Body of pancreas (tissue), 4 donors: ENCODE results near the gene TAF1C. TPM values are rescaled to one million over a fixed set of nuclear protein-coding genes. Genes with fewer than 3 reads are reported as not detected.

ENCODE experiments used
- ATAC-seq: fragments of 150-250 bp; one replicate; pipeline ENCODE4 v1.9.1; 2016
- DNase-seq, 4 donors: peaks; one replicate each; pipeline ENCODE4 v3.0.0-alpha.2; 2019
- H3K27ac ChIP-seq, 4 donors: fragments of 200-600 bp; sonication (generic); 1 replicate in 3 of 4; 2 replicates in 1 of 4; pipeline versions ENCODE4 v1.5.1 to v1.6.1; 2016 to 2019; ENCODE audit warnings: mild to moderate bottlenecking in 1 of 4, mixed read lengths in 1 of 4, moderate library complexity in 1 of 4
- H3K27me3 ChIP-seq, 2 donors: fragments of 200-600 bp; sonication (generic); one replicate each; pipeline ENCODE4 v1.6.0; 2016; ENCODE audit warnings: mild to moderate bottlenecking in 1 of 2
- H3K36me3 ChIP-seq, 2 donors: fragments of 200-600 bp; sonication (generic); replicated peaks in 1 of 2; 2 replicates each; pipeline ENCODE4 v1.5.1; 2016; ENCODE audit warnings: low read depth in 2 of 2; ENCODE audit not compliant: insufficient read depth in 1 of 2
- H3K4me1 ChIP-seq: fragments of 200-600 bp; sonication (generic); one replicate; pipeline ENCODE4 v1.6.0; 2016
- H3K4me3 ChIP-seq, 2 donors: fragments of 200-600 bp; sonication (generic); 1 replicate in 1 of 2; 2 replicates in 1 of 2; pipeline ENCODE4 v1.5.1; 2016 to 2019
- H3K9me3 ChIP-seq, 3 donors: fragments of 200-600 bp; sonication (generic); 1 replicate in 2 of 3; 2 replicates in 1 of 3; pipeline ENCODE4 v1.5.1; 2016
- POLR2A ChIP-seq, 3 donors: fragments of 450-650 bp; IDR thresholded peaks; one replicate each; pipeline ENCODE4 v1.6.1; 2016; ENCODE audit warnings: antibody characterized with exemption in 3 of 3, mild to moderate bottlenecking in 2 of 3
- WGBS, 2 donors: methylation state at CpG; one replicate each; pipeline ENCODE4 v1.1.5; 2017; 5-methylcytosine and 5-hydroxymethylcytosine counted together
- intact Hi-C: fragments of 100-400 bp; cut with DNase I; formaldehyde crosslinking; loops from one replicate; pipeline ENCODE4 v1.15.1; 2023
- total RNA-seq, 2 donors: library from RNA; depleted of rRNA; stranded (reverse); fragments of >200 nt; gene quantifications; one replicate each; pipeline ENCODE4 v1.1.0, GENCODE V29; 2016
- TF ChIP-seq, protein P1 (sequence below), 7 experiments: fragments of 450-650 bp in 4 of 7; fragments of 200-600 bp in 3 of 7; sonication (generic) in 3 of 7; IDR thresholded peaks; one replicate each; pipeline ENCODE4 v1.5.1; 2016 to 2019; ENCODE audit warnings: antibody characterized with exemption in 7 of 7

TAF1C gene
- total RNA-seq, 2 donors from 2014 or later, result 33.5 to 80.8 TPM

DNA sequence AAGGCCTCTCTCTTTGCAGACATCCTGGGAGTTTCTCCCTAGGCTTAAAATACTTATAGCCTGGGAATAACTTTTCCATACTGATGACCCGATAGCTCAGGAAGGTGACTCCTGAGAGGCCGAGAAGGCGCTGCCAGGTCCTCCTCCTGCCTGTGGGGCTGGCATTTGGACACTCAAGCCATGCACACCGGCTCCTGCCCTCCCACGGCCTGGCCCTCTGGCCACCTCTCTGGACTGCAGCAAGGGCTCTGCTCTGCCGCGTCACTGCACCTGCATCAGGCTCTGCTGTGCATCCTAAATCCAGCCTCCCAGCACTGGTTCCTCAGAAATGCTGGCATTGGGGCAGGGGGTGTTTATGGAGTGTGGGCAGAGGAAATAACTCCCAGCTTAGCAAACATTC, 38.7 kb upstream of the TAF1C start:
- no peaks in the 10 kb centered on the region for H3K9me3 ChIP-seq
- TF ChIP-seq POLR2A (IDR thresholded peaks at IDR 0.05), result no peak
- TF ChIP-seq, protein P1, sequence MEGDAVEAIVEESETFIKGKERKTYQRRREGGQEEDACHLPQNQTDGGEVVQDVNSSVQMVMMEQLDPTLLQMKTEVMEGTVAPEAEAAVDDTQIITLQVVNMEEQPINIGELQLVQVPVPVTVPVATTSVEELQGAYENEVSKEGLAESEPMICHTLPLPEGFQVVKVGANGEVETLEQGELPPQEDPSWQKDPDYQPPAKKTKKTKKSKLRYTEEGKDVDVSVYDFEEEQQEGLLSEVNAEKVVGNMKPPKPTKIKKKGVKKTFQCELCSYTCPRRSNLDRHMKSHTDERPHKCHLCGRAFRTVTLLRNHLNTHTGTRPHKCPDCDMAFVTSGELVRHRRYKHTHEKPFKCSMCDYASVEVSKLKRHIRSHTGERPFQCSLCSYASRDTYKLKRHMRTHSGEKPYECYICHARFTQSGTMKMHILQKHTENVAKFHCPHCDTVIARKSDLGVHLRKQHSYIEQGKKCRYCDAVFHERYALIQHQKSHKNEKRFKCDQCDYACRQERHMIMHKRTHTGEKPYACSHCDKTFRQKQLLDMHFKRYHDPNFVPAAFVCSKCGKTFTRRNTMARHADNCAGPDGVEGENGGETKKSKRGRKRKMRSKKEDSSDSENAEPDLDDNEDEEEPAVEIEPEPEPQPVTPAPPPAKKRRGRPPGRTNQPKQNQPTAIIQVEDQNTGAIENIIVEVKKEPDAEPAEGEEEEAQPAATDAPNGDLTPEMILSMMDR (IDR thresholded peaks at IDR 0.05), result no peak
- ATAC-seq (no peak), DNase-seq (no peak)
- H3K36me3 ChIP-seq, result no peaks in the 10 kb centered on the region
- H3K4me3 ChIP-seq, result no peak overlapping the region
- intact Hi-C loops, result no loop called here
- H3K4me1 ChIP-seq, result no peaks in the 10 kb centered on the region
- 53 to 66% methylated on average over 7 of the region's 7 CpGs for WGBS, 2 donors
- H3K27ac ChIP-seq, result no peak overlapping the region
- H3K27me3 ChIP-seq, result no peaks in the 10 kb centered on the region

DNA sequence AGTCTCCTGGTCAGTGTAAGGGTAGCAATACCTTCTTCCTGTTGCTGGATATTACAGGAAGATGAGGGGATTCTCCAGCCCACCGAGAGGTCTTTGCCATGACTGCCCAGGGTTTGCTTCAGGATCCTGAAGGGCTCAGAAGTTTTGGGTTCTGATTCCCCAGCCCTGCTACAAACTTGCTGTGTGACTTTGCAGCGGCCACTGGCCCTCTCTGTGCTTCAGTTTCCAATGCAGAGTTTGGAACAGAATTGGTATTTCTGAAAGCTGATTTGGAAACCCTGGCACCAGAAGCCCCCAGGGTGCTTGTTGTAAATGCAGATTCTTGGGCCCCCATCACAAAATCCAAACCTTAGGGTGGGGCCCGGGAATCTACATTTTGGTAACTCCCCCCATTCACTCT, 38.3 kb upstream of the TAF1C start:
- intact Hi-C loops, result no loop called here
- no peak for ATAC-seq
- WGBS, 2 donors, result 65 to 67% methylated on average over 2 to 3 of the region's 3 CpGs
- Histone ChIP-seq H3K4me1 (no peaks in the 10 kb centered on the region), H3K36me3 (no peaks in the 10 kb centered on the region), H3K27me3 (no peaks in the 10 kb centered on the region), H3K4me3 (no peak overlapping the region), H3K27ac (no peak overlapping the region), H3K9me3 (no peaks in the 10 kb centered on the region)
- DNase-seq, result no peak
- no peak for TF ChIP-seq POLR2A (IDR thresholded peaks at IDR 0.05)
- TF ChIP-seq, protein P1 (IDR thresholded peaks at IDR 0.05), result no peak

DNA sequence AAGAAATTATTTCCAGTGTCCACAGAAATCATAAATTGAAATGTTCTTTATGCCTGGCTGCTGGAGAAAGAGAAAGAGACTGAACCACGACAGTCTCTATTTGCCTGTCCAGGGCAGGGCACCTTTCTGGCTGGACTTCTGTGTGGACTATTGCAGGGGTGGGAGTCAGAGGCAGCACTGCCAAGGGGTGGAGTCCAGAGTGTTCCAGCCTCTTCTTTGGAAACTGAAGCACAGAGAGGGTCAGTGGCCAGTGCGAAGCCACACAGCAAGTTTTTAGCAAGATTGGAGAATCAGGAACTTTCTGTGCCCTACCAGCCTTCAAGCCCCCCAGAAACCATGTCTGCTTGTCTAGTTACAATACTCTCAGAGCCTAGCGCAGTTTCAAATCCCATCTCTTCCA, 37.7 kb upstream of the TAF1C start:
- intact Hi-C loops, result no loop called here
- Histone ChIP-seq H3K4me1 (no peaks in the 10 kb centered on the region), H3K27ac (no peak overlapping the region), H3K9me3 (no peaks in the 10 kb centered on the region), H3K36me3 (no peaks in the 10 kb centered on the region), H3K27me3 (no peaks in the 10 kb centered on the region), H3K4me3 (no peak overlapping the region)
- TF ChIP-seq, protein P1 (IDR thresholded peaks at IDR 0.05), result no peak
- no peak for TF ChIP-seq POLR2A (IDR thresholded peaks at IDR 0.05)
- ATAC-seq, result no peak
- no peak for DNase-seq
- WGBS, 2 donors, result 86 to 91% methylated on average over 3 of the region's 3 CpGs

DNA sequence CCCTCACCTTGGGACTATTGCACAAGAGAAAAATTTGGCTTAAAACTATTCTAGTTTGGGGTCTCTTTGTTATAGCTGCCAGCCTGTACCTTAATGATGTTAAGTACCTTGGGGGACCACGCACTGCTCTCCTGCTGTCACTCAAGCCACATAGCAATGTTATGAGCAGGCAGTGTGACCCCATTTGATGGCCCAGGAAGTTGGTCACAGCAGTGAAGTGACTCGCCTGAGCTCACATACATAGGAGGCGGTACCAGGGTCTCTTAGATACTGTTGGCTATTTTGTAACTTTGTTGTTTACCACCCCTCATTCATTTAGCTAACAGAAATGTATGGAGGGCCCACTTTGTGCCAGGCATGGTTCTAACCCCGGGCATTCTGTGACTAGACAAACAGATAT, 36.6 kb upstream of the TAF1C start:
- H3K36me3 ChIP-seq, result no peaks in the 10 kb centered on the region
- H3K4me1 ChIP-seq, result no peaks in the 10 kb centered on the region
- no peaks in the 10 kb centered on the region for H3K27me3 ChIP-seq
- intact Hi-C loops, result no loop called here
- no peak for TF ChIP-seq POLR2A (IDR thresholded peaks at IDR 0.05)
- TF ChIP-seq, protein P1 (IDR thresholded peaks at IDR 0.05), result no peak
- H3K4me3 ChIP-seq, result no peak overlapping the region
- H3K9me3 ChIP-seq, result no peaks in the 10 kb centered on the region
- no peak for ATAC-seq
- no peak for DNase-seq
- 65 to 71% methylated on average over 4 of the region's 4 CpGs for WGBS, 2 donors
- H3K27ac ChIP-seq, result no peak overlapping the region

DNA sequence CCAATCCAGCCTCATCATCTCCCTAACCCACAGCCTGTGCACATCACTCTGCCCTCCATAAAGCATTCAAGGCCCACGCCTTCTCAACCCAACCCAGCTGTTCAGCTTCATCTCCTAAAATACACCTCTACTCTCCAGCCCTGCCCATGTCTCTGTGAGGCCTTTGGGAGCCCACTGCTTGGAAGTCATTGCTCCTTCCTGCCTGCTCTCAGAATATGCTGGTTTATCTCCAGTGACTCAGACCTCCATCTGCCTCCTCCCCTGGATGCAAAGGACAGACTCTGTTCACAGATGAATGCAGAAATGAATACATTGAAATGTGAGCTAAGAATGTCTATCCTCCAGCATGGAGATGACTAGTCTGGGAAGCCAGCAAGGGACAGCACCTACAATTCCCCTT, 34.0 kb upstream of the TAF1C start:
- H3K36me3 ChIP-seq, result no peaks in the 10 kb centered on the region
- TF ChIP-seq POLR2A (IDR thresholded peaks at IDR 0.05), result no peak
- TF ChIP-seq, protein P1 (IDR thresholded peaks at IDR 0.05), result no peak
- no peaks in the 10 kb centered on the region for H3K4me1 ChIP-seq
- WGBS, 2 donors, result 83 to 95% methylated on average over 1 of the region's 1 CpG
- intact Hi-C loops, result no loop called here
- H3K27ac ChIP-seq, result no peak overlapping the region
- H3K9me3 ChIP-seq, result no peaks in the 10 kb centered on the region
- no peaks in the 10 kb centered on the region for H3K27me3 ChIP-seq
- no peak for DNase-seq
- ATAC-seq, result no peak
- H3K4me3 ChIP-seq, result no peak overlapping the region
